Measurements from ENCODE around the gene RASGRP2. TPM values are rescaled to one million over a fixed set of nuclear protein-coding genes. Genes with fewer than 3 reads are reported as not detected.
A peak's percentile ranks its signal among the peaks of the same experiment; 100 is the strongest.
"Not testable (repeated sequence)": the region's sequence is repeated elsewhere in the genome, so short reads cannot be mapped to it uniquely, and the experiment has no call there.

RASGRP2 gene
- total RNA-seq, 2 experiments from 2014 or later, result 159 to 162 TPM

DNA sequence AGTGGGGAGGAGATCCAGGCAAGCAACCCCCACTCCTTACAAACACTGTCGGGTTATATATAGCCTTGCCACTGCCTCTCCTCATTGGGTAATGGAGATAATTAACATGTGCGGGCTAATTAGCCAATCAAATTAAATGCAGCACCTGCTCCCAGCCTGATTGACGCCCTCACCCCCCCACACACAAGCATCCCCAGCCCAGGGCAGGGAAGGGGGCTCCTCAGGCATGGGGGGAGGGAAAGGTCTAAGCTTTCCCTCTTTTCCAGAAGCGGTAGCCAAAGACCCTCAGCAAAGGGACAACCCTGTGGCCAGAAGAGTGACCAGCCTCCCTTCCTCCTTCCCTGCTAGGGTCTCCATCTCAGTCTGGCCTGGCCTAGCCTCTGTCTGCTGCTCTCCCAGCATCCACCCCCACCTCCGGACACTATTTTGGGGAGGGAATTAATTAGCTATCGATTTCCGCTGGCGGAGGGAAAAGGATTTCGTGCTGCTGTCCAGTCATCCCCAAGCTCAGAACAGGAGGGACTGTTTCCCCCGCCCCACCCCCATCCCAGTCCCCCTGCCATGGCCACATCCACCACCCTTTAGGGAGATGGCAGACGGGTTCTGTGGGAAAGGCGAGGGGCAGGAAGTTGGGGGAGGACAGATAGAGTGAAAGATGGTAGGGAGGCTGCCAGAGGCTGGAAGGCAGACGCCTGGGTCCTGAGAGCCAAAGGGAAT is 28.0 kb downstream of the RASGRP2 start:
- ATAC-seq (ENCODE audit: low read depth) (no peak), DNase-seq (no peak)
- H3K9me3 Mint-ChIP-seq, result no peaks in the 10 kb centered on the region
- POLR2A ChIA-PET, result no interaction called here
- H3K27ac Mint-ChIP-seq, result no peak overlapping the region
- H3K36me3 Mint-ChIP-seq, result no peaks in the 10 kb centered on the region
- H3K4me3 Mint-ChIP-seq, result no peak overlapping the region
- peaks cover 13% of the 10 kb centered on the region for H3K4me1 Mint-ChIP-seq
- peaks cover 64% of the 10 kb centered on the region for H3K27me3 Mint-ChIP-seq

DNA sequence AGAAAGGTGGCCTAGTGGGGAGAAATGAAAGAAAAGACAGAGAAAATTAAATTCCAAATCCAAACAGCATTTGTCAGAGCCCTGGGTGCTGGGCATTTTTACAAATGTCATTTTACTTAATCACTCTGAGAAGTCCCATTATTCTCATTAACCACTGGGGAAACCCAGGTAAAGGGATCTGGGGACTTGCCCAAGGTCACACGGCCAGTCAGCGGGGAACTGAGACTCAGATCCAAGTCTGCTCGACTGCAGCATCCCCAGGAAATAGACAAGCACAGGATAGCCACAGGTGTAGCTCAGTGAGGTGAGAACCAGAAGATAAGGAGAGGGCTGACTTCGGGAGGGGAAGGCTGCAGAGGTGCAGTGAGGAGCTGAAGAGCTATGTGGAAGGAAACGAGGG is 28.8 kb downstream of the RASGRP2 start:
- Mint-ChIP-seq H3K36me3 (no peaks in the 10 kb centered on the region), H3K9me3 (no peaks in the 10 kb centered on the region), H3K27me3 (peaks cover 65% of the 10 kb centered on the region), H3K27ac (no peak overlapping the region), H3K4me3 (no peak overlapping the region), H3K4me1 (peaks cover 15% of the 10 kb centered on the region)
- POLR2A ChIA-PET, result no interaction called here
- no peak for DNase-seq
- ATAC-seq (ENCODE audit: low read depth), result no peak

GRCh38 chr11:64714666-64715065 is 29.3 kb downstream of the RASGRP2 start:
- DNase-seq (no peak), ATAC-seq (ENCODE audit: low read depth) (no peak)
- POLR2A ChIA-PET, result no interaction called here
- Mint-ChIP-seq H3K36me3 (no peaks in the 10 kb centered on the region), H3K27ac (no peak overlapping the region), H3K4me3 (no peak overlapping the region), H3K27me3 (peaks cover 69% of the 10 kb centered on the region), H3K9me3 (no peaks in the 10 kb centered on the region), H3K4me1 (peaks cover 15% of the 10 kb centered on the region)

DNA sequence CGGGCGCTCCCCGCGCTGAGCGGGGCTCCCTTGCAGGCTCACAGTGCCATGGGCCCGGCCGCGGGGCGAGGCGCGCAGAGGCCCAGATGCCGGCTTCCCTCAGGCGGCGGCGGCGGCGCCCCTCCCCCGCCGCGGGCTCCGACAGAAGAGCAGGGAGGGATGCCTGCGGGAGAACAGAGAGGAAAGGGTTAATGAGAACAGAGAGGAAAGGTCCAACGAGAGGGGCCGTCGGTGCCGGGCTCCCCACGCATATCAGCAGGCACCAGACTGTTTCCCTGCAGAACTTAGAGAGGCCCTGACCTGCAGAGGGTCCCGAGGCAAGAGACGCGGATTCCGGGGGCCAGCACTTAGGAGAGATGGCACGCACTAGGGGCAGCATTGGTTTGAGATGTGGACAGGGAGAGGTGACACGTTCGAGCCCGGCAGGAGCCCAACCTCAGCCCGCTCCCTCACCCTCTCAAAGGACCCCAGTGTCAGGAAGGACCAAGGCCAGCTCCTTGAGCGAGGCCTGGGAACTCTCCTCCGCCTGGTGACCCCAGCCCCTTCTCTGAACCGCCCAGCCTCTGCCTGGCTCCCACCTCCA is 30.1 kb downstream of the RASGRP2 start:
- peaks cover 70% of the 10 kb centered on the region for H3K27me3 Mint-ChIP-seq
- no peak for ATAC-seq (ENCODE audit: low read depth)
- peaks cover 15% of the 10 kb centered on the region for H3K4me1 Mint-ChIP-seq
- H3K4me3 Mint-ChIP-seq, result no peak overlapping the region
- H3K27ac Mint-ChIP-seq, result no peak overlapping the region
- H3K36me3 Mint-ChIP-seq, result no peaks in the 10 kb centered on the region
- DNase-seq, result no peak
- POLR2A ChIA-PET, result no interaction called here
- no peaks in the 10 kb centered on the region for H3K9me3 Mint-ChIP-seq

GRCh38 chr11:64713016-64713707 is 30.8 kb downstream of the RASGRP2 start:
- POLR2A ChIA-PET, result no interaction called here
- no peak overlapping the region for H3K27ac Mint-ChIP-seq
- no peak overlapping the region for H3K4me3 Mint-ChIP-seq
- peaks cover 15% of the 10 kb centered on the region for H3K4me1 Mint-ChIP-seq
- DNase-seq (no peak), ATAC-seq (ENCODE audit: low read depth) (peak; percentile 41)
- H3K36me3 Mint-ChIP-seq, result no peaks in the 10 kb centered on the region
- H3K9me3 Mint-ChIP-seq, result no peaks in the 10 kb centered on the region
- peaks cover 73% of the 10 kb centered on the region for H3K27me3 Mint-ChIP-seq

- ATAC-seq (ENCODE audit: low read depth) (no peak), DNase-seq (no peak)
- H3K27me3 Mint-ChIP-seq, result peaks cover 76% of the 10 kb centered on the region
- peak overlapping the region; percentile 2 for H3K4me3 Mint-ChIP-seq
- H3K4me1 Mint-ChIP-seq, result peaks cover 15% of the 10 kb centered on the region
- peak overlapping the region; percentile 8 for H3K27ac Mint-ChIP-seq
- no peaks in the 10 kb centered on the region for H3K9me3 Mint-ChIP-seq
- POLR2A ChIA-PET, result no interaction called here
- H3K36me3 Mint-ChIP-seq, result no peaks in the 10 kb centered on the region
Measured at GRCh38 chr11:64712430-64713015, 31.4 kb downstream of the RASGRP2 start.

DNA sequence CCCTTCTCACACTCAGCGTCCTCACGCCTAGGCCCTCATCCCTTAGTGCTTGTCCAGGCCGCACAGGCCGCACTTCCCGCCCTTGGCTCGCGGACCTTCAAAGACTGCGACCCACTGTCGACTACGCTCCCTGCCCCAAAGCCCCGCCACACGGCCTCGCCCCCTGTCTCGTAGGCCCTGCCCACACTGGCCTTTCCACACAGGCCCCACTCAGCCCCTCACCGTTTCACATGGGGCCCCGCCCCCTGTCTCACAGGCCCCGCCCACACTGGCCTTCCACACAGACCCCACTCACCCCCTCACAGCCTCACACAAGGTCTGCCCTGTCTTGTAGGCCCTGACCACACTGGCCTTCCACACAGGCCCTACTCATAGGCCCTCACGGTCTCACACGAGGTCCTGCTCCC is 32.0 kb downstream of the RASGRP2 start:
- DNase-seq, result no peak
- peaks cover 15% of the 10 kb centered on the region for H3K4me1 Mint-ChIP-seq
- H3K27ac Mint-ChIP-seq, result no peak overlapping the region
- H3K27me3 Mint-ChIP-seq, result peaks cover 72% of the 10 kb centered on the region
- H3K4me3 Mint-ChIP-seq, result peak overlapping the region; percentile 2
- H3K9me3 Mint-ChIP-seq, result no peaks in the 10 kb centered on the region
- no peak for ATAC-seq (ENCODE audit: low read depth)
- no peaks in the 10 kb centered on the region for H3K36me3 Mint-ChIP-seq
- POLR2A ChIA-PET, result no interaction called here

DNA sequence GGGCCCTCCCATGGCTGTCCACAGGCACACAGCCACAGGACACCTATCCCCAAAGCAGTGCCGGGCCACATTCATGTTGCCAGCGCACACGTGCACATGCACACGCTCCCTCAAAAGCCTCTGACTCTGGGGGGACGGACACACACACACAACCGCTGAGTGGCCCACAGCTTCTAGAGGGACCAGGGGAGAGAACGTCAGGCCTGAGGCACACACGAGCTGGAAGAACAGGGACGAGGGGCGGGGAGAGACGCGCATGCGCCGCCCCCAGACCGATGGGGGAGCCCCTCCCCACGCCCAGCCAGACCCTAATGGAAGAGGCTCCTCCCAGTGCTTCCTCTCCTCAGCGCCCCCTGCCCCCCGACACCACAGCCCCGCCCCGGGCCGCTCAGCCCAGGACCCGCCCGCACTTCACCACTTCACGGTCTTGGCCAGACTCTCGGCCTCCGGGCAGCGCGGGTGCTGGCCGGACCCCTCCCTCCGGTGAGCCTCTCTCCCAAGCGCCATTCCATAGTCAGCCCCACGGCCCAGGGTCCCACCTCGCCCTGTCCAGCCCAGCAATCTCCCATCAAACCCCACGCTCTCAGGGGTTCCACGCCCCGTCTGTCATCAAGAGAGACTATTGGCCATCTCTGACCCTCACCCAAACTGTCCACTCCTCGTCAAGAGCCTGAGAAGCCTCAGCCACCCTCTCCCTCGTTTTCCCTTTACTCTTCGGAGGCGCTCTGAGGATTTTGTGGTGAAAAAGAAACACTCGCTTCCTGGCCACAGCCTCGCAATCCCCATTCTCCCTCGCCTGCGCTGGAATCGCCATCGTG is 32.6 kb downstream of the RASGRP2 start:
- no peak overlapping the region for H3K4me3 Mint-ChIP-seq
- peaks cover 67% of the 10 kb centered on the region for H3K27me3 Mint-ChIP-seq
- POLR2A ChIA-PET, result no interaction called here
- no peak for ATAC-seq (ENCODE audit: low read depth)
- no peak for DNase-seq
- no peaks in the 10 kb centered on the region for H3K36me3 Mint-ChIP-seq
- no peak overlapping the region for H3K27ac Mint-ChIP-seq
- no peaks in the 10 kb centered on the region for H3K9me3 Mint-ChIP-seq
- peaks cover 14% of the 10 kb centered on the region for H3K4me1 Mint-ChIP-seq

DNA sequence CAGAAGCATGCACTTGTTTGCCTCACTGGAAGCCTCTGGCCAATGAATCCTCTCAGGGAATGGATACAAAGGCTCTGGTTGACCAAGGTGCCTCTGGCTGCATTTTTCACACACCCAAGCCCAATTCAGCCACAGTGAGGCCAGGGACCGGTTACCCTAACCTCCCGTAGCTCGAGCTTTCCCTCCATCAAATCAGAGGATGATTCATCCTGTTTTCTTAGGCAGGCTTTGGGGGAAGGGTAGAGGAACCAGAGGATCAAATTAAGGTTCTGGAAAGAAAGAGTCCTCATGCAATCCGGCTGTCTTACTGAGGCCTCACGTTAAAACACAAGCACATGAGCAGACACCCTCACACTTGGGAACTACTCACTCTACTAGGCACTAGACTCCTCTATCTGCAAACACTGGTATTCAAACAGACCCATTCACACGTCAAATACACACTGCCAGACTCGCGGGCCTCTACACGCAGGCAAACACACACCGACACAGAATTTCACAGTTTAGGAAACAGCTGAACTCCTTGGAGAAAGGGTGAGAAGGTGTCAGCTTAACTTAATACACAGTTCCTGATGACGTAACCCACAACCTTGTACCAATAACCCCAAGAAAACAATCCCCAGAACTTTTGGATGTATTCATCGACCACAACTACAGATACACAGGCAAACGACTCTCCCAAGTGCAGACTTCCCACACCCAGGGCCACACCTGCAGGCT is 33.4 kb downstream of the RASGRP2 start:
- H3K9me3 Mint-ChIP-seq, result no peaks in the 10 kb centered on the region

GRCh38 chr11:64705501-64705900 is 38.4 kb downstream of the RASGRP2 start:
- POLR2A ChIA-PET, result no interaction called here
- H3K4me3 Mint-ChIP-seq, result no peak overlapping the region
- H3K4me1 Mint-ChIP-seq, result peaks cover 2% of the 10 kb centered on the region
- H3K36me3 Mint-ChIP-seq, result no peaks in the 10 kb centered on the region
- no peak overlapping the region for H3K27ac Mint-ChIP-seq
- no peaks in the 10 kb centered on the region for H3K9me3 Mint-ChIP-seq
- ATAC-seq (ENCODE audit: low read depth) (no peak), DNase-seq (no peak)
- peaks cover 56% of the 10 kb centered on the region for H3K27me3 Mint-ChIP-seq

More for the DNA sequence above, 33.4 kb downstream of the RASGRP2 start:
- no peak overlapping the region for H3K4me3 Mint-ChIP-seq
- DNase-seq (no peak), ATAC-seq (ENCODE audit: low read depth) (no peak)
- no peak overlapping the region for H3K27ac Mint-ChIP-seq
- peaks cover 62% of the 10 kb centered on the region for H3K27me3 Mint-ChIP-seq
- no peaks in the 10 kb centered on the region for H3K36me3 Mint-ChIP-seq
- H3K4me1 Mint-ChIP-seq, result peaks cover 12% of the 10 kb centered on the region
- POLR2A ChIA-PET, result no interaction called here

- Mint-ChIP-seq H3K4me3 (no peak overlapping the region), H3K4me1 (peaks cover 2% of the 10 kb centered on the region), H3K36me3 (no peaks in the 10 kb centered on the region), H3K27me3 (peaks cover 40% of the 10 kb centered on the region), H3K9me3 (no peaks in the 10 kb centered on the region), H3K27ac (no peak overlapping the region)
- DNase-seq (no peak), ATAC-seq (ENCODE audit: low read depth) (no peak)
- POLR2A ChIA-PET, result interaction anchor here (0.7 kb wide), 1 partner anchor 256 kb away, joined by 4 read pairs; no protein-coding TSS in a partner anchor
Measured at GRCh38 chr11:64703048-64703447, 40.9 kb downstream of the RASGRP2 start.

- peaks cover 35% of the 10 kb centered on the region for H3K27me3 Mint-ChIP-seq
- ATAC-seq (ENCODE audit: low read depth); H3K36me3 Mint-ChIP-seq; DNase-seq; H3K4me1 Mint-ChIP-seq; H3K9me3 Mint-ChIP-seq; H3K4me3 Mint-ChIP-seq; H3K27ac Mint-ChIP-seq; POLR2A ChIA-PET: not testable (repeated sequence)
Measured at GRCh38 chr11:64701956-64702355, 42.0 kb downstream of the RASGRP2 start.

GRCh38 chr11:64698427-64698826 is 45.5 kb downstream of the RASGRP2 start:
- Mint-ChIP-seq H3K4me3 (no peak overlapping the region), H3K9me3 (no peaks in the 10 kb centered on the region), H3K27ac (no peak overlapping the region), H3K36me3 (no peaks in the 10 kb centered on the region), H3K27me3 (peaks cover 34% of the 10 kb centered on the region), H3K4me1 (no peaks in the 10 kb centered on the region)
- DNase-seq (no peak), ATAC-seq (ENCODE audit: low read depth) (no peak)
- POLR2A ChIA-PET, result no interaction called here
